ENCODE data around the gene PERM1.

The PERM1 gene

DNA sequence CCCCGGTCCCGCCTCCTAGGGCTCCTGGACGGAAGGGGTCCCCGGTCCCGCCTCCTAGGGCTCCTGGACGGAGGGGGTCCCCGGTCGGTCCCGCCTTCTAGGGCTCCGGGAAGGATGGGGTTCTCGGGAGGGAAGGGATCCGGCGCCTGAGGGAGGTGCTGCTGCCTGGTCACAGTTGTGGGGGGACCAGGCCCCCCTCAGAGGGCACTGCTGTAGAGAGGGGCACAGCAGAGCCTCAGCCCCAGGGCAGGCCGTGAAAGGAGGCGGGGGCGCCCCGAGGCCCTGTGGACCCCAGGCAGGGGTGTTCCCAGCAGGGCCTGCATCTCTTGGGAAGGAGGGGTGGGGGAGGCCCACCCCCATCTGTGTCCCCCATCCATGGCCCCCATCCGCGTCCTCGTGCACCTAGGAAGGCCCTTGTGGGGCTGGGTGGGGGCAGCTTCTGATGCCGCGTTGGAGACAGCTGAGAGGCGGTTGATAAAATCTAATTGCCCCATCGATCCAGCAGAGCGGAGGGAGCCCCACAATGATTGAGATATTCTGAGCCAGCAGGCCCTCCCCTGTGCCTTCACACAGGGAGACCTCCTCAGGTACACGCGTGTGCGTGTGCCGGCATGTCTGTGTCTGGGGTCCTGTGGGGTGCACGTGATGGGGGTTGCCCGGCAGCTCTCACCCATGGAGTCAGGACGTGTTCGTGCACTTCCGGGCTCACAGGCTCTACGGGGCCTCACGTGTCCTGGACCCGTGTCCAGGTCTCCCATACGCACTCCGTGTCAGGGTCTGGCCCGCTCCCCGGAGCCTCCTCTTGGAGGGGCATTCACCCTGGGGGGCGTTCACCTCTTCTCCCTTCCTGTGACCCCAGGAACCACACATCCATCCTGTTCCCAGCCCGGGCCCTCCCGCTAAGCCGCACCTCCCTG lies 45.3 kb downstream of the PERM1 start:
- in situ Hi-C loops (cut with HindIII; ENCODE audit: low sequenced_read_pairs) = no loop called here

DNA sequence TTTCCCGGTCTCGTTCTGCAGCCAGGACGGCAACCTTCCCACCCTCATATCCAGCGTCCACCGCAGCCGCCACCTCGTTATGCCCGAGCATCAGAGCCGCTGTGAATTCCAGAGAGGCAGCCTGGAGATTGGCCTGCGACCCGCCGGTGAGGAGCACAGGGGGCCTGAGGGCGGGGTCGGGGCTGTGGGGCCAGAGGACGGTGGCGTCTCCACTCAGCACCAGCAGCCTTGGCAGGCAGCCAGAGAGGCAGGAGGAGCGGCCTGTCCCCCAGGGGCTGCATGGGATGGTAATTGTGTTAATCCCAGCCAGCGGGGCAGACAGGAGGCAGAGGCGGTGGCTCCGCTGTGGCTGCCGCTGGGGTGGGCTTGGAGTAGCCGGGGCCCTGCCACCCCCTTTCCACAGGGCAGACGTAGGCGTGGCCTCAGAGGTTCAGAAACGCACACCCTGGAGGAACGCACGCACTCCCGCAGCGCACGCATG lies 46.1 kb downstream of the PERM1 start:
- in situ Hi-C loops (cut with HindIII; ENCODE audit: low sequenced_read_pairs) = no loop called here

DNA sequence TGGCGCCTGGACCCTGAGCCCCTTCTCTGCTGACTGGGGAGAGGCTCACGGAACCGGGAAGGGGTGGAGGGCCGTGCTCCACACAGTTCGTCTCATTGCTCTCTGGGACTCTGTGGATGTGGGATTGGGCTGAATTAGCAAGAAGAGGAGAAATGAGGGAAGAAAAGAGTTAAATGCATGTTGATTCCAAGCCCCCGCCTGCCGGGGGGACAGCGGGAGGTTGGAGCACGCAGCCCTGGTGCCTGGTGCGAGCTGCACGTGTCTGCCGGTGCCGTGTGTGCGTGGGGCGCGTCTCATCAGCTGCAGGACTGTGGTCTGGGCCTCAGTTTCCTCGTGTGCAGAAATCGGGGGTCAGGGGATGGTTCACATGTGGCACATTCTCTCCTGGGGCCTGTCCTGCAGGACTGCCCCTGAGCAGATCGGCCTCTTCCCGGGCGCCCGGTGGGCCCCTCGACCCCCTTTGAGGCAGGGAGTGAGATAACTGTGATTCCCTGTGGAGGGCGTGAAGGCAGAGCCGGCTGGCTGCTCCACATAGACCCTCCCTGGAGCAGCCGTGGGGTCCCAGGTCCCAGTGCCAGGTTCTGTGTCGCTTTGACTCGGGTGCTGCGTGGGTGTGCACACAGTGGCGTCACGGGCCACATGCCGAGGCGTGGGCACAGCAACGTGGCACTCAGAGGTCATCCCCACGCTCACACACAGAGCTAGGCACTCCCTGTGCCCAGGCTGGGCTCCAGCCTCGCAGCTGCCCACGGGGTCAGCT lies 46.7 kb downstream of the PERM1 start:
- in situ Hi-C loops (cut with HindIII; ENCODE audit: low sequenced_read_pairs) = no loop called here

DNA sequence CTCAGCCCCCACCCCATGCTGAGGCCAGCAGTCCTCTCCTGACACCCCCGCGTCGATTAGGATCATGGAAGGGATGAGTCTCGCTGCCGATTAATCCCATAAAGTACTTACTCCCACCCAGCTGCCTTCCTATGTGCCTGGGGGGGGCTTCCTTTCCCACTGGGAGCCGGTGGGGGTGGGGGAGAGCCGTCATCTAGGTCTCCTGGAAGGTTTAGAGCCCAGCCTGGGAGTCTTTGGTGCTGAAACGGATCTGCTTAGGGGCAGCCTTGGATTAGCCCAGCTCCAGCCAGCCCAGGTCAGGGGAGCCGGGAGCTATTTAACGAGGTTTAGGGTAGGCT lies 48.3 kb downstream of the PERM1 start:
- in situ Hi-C loops (cut with HindIII; ENCODE audit: low sequenced_read_pairs) = no loop called here

DNA sequence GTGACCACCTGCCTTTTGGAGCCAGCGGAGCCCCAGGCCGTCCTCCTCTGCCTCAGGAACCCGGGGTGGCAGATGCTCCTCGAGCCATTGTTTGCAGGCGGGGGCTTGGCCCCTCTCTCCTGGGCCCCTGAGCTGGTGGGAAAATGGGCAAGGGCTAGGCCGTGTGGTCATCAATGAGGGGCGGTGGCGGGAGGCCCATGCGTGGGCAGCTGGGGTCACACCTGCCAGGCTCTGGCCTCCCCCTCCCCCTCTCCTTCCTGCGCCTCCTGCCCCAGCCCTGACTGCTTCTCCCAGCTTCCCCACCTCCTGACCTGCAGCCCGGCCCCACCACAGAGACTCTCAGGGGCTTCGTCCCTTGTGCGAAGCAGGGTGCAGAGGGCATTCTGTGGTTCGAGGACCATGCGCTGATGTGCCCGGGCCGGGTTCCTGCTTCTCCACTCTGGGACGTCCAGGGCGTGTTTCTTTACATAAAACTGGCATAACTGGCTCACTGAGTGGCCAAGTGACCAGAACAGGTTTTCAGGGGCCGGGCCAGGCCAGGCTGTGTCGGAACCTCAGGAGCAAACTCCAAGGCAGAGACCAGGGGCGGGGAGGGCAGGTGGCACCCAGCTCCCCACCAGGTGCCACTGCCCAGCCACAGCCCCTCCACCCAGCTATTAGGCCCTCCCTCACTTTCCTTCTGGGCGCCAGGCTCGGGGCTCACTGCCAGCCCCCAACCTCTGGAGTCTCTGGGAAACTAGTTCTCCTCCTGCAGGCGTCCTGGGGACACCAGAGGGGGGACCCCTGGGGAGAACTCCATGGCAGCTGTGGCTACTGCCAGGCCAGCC lies 48.9 kb downstream of the PERM1 start:
- in situ Hi-C loops (cut with HindIII; ENCODE audit: low sequenced_read_pairs) = no loop called here

DNA sequence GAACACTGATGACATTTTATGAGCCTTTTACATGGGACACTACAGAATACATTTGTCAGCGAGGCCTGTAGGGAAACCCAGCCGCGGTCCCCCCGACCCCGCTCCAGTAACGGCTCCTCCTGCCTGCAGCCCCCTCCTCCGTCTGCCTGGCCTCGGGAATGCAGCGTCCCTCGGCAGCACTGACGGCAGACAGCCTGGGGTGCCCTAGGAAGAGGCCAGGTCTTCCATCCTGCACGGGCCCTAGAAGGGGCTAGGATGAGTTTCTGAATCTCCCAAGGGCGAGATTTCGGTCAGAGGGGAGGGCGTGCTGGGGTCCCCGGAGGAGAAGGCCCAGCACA lies 49.8 kb downstream of the PERM1 start:
- in situ Hi-C loops (cut with HindIII; ENCODE audit: low sequenced_read_pairs) = no loop called here

DNA sequence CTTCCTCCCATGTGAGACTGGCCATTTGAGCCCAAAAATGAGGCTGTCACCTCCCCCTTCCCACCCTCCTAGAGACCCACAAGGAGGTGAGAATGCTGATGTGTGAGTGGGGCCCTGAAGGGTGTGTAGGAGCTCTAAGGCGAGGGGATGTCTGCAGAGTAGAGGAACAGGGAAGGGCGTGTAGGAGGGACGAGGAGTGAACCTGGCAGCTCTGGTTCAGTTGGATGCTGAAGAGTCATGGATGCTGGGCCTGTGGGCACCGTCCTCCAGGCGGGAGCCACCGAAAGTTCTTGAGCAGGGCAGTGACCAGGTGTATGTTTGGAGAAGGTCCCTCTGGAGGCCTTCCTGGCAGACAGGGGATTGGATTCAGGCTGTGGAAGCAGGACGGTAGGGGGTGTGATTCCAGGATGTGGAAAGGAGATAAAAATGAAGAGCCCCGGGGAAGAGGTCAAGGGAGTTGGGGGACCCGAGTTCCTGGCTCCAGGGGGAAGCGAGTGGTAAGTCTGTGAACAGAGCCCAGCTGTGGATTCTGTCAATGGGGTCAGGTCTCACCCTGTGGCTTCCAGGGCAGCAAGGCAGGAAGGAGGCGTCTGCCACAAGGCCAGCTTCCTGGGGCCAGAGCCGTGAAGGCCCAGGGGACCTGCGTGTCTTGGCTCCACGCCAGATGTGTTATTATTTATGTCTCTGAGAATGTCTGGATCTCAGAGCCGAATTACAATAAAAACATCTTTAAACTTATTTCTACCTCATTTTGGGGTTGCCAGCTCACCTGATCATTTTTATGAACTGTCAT lies 50.3 kb downstream of the PERM1 start:
- in situ Hi-C loops (cut with HindIII; ENCODE audit: low sequenced_read_pairs) = no loop called here

DNA sequence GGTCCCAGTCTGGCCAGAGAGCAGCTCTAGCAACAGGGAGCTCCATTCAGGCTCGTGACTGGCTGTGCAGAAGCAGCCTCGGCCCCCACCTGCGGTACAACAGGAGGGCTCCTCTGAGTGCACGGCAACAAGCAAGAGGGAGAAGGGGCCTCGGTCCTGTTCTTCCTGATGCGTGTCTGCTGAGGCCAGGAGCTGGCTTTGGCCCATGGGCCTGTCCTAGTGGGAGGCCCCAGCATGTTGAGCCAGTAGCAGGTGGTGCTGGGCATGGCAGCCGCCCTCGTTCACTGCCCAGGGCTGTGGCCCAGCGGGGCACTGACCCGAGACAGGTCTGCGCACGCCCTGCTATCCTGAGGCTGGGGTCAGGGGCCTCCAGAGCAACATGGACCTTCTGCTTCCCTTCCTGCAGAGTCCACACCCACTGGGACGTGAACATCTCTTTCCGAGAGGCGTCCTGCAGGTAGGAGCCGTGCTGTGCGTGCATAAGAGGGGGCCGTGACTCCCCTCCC lies 51.2 kb downstream of the PERM1 start:
- in situ Hi-C loops (cut with HindIII; ENCODE audit: low sequenced_read_pairs) = no loop called here

DNA sequence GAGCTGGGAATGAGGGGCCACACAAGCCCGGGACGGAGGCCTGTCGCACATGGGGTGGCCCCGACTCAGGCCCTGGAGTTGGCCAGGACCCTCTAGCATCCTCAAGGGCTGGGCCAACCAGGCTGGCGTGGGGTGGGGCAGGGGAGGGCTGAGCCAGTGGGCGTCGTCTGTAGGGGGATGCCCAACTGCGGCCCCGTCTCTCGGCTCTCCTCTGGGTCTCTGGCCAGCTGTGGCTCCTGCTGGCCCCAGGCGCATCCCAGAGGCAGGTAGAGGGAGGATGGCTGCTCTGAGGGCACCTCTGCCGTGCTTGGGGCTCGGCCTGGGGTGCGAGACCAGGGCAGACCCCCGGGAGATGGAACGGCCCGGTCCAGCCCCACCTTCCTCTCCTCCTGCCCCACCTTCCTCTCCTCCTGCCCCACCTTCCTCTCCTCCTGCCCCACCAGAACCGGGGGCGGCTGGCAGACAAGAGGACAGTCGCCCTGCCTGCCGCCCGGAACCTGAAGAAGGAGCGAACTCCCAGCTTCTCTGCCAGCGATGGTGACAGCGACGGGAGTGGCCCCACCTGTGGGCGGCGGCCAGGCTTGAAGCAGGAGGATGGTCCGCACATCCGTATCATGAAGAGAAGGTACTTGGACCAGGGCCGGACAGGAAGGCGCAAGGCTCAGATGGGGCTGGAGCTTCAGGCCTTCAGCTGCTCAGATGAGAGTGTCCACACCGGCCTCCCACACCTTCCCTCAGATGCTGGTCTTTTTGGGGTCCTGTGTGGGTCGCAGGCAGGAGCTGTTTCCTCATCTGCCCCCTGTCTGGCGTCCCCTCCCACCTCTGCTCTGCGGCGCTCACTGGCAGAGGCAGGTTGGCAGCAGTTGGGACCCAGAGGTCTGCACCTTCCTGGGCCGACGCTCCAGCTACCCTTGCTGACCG lies 51.9 kb downstream of the PERM1 start:
- in situ Hi-C loops (cut with HindIII; ENCODE audit: low sequenced_read_pairs) = no loop called here

DNA sequence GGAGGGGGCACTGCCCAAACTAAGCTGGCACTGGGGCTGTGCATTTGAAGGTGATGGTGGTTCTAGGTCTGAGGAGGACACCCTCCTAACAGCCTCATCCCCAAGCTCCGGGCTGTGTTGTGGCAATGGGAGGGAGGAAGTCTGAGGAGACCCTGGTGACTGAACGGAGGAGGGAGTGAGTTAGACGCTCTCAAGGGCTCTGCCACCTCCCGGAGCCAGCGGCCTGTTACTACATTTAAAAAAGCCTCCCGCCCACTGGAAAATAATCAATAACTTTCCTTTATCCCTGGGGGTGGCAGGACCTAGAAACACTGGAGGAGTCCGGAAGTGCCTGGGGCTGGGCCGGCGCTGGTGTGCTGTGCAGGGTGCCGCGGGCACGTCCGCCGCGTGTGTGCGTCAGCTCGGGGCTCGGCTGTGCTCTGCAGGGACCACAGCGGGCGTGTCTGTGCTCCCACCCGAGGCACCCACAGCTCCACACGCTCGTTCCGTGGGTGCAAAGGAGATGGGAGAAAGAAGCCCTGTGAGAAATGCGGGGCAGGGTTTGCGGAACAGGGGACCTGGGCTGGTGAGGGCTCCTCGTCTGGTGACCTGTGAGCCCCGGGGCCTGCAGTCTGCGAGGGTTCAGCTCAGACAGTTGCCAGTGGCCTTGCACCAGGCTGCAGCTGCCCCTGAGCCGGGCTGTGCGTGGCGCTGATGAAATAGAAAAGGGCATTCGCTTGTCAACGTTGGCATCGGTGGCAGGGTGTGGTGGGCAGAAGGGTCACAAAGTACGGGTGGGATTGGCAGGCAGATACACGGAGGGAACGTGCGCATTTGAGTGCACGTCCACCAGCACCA lies 52.9 kb downstream of the PERM1 start:
- in situ Hi-C loops (cut with HindIII; ENCODE audit: low sequenced_read_pairs) = no loop called here

DNA sequence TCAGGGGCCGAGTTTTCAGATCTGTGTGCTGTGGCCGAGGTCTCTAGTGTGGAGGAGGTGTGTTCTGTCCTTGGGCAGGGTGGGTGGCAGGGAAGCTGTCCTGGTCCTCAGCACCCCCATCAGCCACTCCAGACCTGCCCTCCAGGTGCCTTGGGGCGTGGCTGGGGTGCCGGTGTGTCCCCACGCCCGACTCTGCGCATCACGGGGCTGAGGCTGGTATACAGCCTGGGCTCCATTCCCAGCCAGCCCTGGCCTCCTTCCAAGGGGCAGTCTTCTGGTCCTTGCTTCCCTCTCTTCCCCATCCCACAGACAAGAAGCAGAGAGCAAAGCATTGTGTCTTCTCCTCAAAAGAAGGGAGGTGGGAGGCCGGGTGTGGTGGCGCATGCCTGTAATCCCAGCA lies 54.1 kb downstream of the PERM1 start:
- in situ Hi-C loops (cut with HindIII; ENCODE audit: low sequenced_read_pairs) = no loop called here

DNA sequence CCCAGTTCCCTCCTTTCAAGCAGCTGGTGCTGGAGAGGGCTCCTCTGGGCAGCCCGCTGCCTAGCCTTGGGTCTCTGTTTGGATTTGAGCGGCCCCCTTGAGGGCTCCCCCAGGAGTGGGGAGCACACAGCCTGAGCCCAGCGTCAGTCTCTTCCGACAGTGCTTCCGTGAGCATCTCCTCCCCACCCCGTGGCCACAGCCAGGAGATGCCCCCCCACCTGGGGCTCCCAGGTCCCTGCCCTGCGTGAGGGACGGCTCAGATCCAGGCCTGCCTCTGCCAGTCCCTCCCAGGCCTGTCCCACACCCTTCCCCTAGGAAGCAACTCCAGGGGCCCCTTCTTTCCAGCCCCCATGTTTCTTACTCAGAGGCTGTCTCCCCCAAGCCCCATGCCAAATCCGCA lies 54.7 kb downstream of the PERM1 start:
- in situ Hi-C loops (cut with HindIII; ENCODE audit: low sequenced_read_pairs) = no loop called here

DNA sequence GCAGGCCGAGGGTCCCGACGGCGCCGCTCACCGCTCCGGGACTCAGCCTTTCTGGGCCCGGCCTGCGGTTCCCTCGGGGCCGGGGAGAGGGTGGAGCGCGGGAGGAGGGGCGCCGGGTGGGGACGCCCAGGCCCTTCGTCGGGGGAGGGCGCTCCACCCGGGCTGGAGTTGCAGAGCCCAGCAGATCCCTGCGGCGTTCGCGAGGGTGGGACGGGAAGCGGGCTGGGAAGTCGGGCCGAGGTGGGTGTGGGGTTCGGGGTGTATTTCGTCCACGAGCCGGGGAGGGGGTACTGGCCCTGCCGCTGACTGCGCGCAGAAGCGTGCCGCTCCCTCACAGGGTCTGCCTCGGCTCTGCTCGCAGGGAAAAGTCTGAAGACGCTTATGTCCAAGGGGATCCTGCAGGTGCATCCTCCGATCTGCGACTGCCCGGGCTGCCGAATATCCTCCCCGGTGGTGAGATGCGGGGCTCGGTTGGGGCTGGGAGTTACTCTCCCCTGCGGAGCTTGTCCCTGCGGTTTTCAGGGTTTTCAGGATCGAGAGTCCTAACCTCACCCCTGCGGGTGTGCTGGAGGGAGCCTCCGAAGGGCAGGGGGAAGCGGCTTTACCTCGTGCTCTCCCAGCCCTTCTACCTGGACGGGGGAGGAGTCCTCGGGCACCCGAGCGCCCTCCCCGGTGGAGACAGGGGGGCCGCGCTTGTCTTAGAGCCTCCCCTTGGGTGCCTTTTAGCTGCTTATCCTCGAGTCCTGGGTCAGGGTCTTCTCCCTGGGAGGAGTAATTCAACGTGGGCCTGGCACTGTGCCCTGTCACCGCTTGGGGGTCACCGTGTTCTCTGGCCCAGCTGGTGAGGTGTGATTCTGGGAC lies 56.1 kb downstream of the PERM1 start:
- in situ Hi-C loops (cut with HindIII; ENCODE audit: low sequenced_read_pairs) = no loop called here
